Lower leg skin (tissue), 4 donors: Measurements from ENCODE around the gene BBS1. TPM values are rescaled to one million over a fixed set of nuclear protein-coding genes. Genes with fewer than 3 reads are reported as not detected.

Experiments
- DNase-seq, 2 donors: peaks; one replicate each; pipeline ENCODE4 v3.0.0-alpha.2; 2019; ENCODE audit warnings: low spot score in 2 of 2
- H3K4me3 ChIP-seq: fragments of 200-600 bp; sonication (generic); 2 replicates; pipeline ENCODE4 v1.5.1; 2017; ENCODE audit warnings: mild to moderate bottlenecking, low read depth; ENCODE audit not compliant: poor library complexity, severe bottlenecking
- CTCF ChIP-seq, 3 donors: fragments of 450-650 bp; IDR thresholded peaks; one replicate each; pipeline ENCODE4 v1.5.1; 2016; ENCODE audit warnings: antibody characterized with exemption in 3 of 3, mild to moderate bottlenecking in 3 of 3, moderate library complexity in 2 of 3
- POLR2A ChIP-seq, 2 donors: fragments of 450-650 bp; IDR thresholded peaks; one replicate each; pipeline ENCODE4 v1.6.1; 2016 to 2017; ENCODE audit warnings: antibody characterized with exemption in 2 of 2, mild to moderate bottlenecking in 1 of 2, moderate library complexity in 1 of 2
- WGBS, 2 donors: methylation state at CpG; one replicate each; pipeline ENCODE4 v1.1.5; 2018; 5-methylcytosine and 5-hydroxymethylcytosine counted together
- intact Hi-C: fragments of 100-400 bp; cut with DNase I; formaldehyde crosslinking; loops from one replicate; pipeline ENCODE4 v1.15.0; 2023; ENCODE audit warnings: low total_unique reads
- total RNA-seq, 4 donors: library from RNA; depleted of rRNA; stranded (reverse); fragments of >200 nt; gene quantifications; one replicate each; pipeline ENCODE4 v1.1.0, GENCODE V29; 2016

BBS1 gene
- total RNA-seq, 4 donors from 2014 or later: 27.4 to 51.6 (median 37.1) TPM

- TF ChIP-seq CTCF (IDR thresholded peaks at IDR 0.05) (no peak), POLR2A (IDR thresholded peaks at IDR 0.05) (no peak)
- intact Hi-C loops: no loop called here
- 90 to 93% methylated on average over 3 of the region's 3 CpGs for WGBS, 2 donors
- no peak overlapping the region for H3K4me3 ChIP-seq
- no peak for DNase-seq
Observed at GRCh38 chr11:66470015-66470414, 40.4 kb upstream of the BBS1 start.

- 94 to 95% methylated on average over 16 of the region's 16 CpGs for WGBS, 2 donors
- TF ChIP-seq POLR2A (IDR thresholded peaks at IDR 0.05) (no peak), CTCF (IDR thresholded peaks at IDR 0.05) (no peak)
- intact Hi-C loops: no loop called here
- DNase-seq: no peak
- H3K4me3 ChIP-seq: no peak overlapping the region
Observed at GRCh38 chr11:66471142-66471541, 39.3 kb upstream of the BBS1 start.

- intact Hi-C loops: no loop called here
- DNase-seq: no peak
- H3K4me3 ChIP-seq: no peak overlapping the region
- WGBS, 2 donors: 94% methylated on average over 9 of the region's 9 CpGs
- TF ChIP-seq CTCF (IDR thresholded peaks at IDR 0.05) (no peak), POLR2A (IDR thresholded peaks at IDR 0.05) (no peak)
Observed at GRCh38 chr11:66472054-66472453, 38.4 kb upstream of the BBS1 start.

- TF ChIP-seq POLR2A (IDR thresholded peaks at IDR 0.05) (no peak), CTCF (IDR thresholded peaks at IDR 0.05) (no peak)
- DNase-seq: no peak
- H3K4me3 ChIP-seq: no peak overlapping the region
- intact Hi-C loops: no loop called here
- WGBS, 2 donors: 88 to 94% methylated on average over 9 to 11 of the region's 11 CpGs
Observed at GRCh38 chr11:66473167-66473566, 37.3 kb upstream of the BBS1 start.

- DNase-seq: no peak
- WGBS, 2 donors: 65 to 69% methylated on average over 7 to 12 of the region's 20 CpGs
- TF ChIP-seq CTCF (IDR thresholded peaks at IDR 0.05) (no peak), POLR2A (IDR thresholded peaks at IDR 0.05) (no peak)
- intact Hi-C loops: no loop called here
- no peak overlapping the region for H3K4me3 ChIP-seq
Observed at GRCh38 chr11:66473608-66474515, 36.6 kb upstream of the BBS1 start.
